Activated CD8-positive, alpha-beta memory T cell treated with anti-CD3 and anti-CD28 coated beads, Interleukin-2, amount 10 ng/mL, durations not matched to agents 7 days and 5 days (primary cell): Measurements from ENCODE around the gene BDP1. TPM values are rescaled to one million over a fixed set of nuclear protein-coding genes. Genes with fewer than 3 reads are reported as not detected.
A peak's percentile ranks its signal among the peaks of the same experiment; 100 is the strongest.
"Not testable (repeated sequence)": the region's sequence is repeated elsewhere in the genome, so short reads cannot be mapped to it uniquely, and the experiment has no call there.

Experiments used
- ATAC-seq: fragments of 150-1000 bp; cut with Tn5 transposase; one replicate; pipeline ENCODE4 v1.10.0; 2021; ENCODE audit warnings: moderate library complexity
- CTCF ChIA-PET: fragments of 350-600 bp; sonication (Branson Sonifier 250); formaldehyde crosslinking; loops from one replicate; lab custom pipeline; 2021; ENCODE audit warnings: antibody characterized with exemption; lab: Charles Lee
- DNase-seq: peaks from one replicate; pipeline ENCODE4 v3.0.0-alpha.2; 2020
- H3K27ac Mint-ChIP-seq: one replicate; pipeline ENCODE4 v1.8.0; 2021; ENCODE audit warnings: mild to moderate bottlenecking, mixed read lengths
- H3K27me3 Mint-ChIP-seq: one replicate; pipeline ENCODE4 v1.8.0; 2021; ENCODE audit warnings: mixed read lengths
- H3K36me3 Mint-ChIP-seq: one replicate; pipeline ENCODE4 v1.8.0; 2021; ENCODE audit warnings: mild to moderate bottlenecking, mixed read lengths
- H3K4me1 Mint-ChIP-seq: one replicate; pipeline ENCODE4 v1.8.0; 2021; ENCODE audit warnings: mixed read lengths
- H3K4me3 Mint-ChIP-seq: one replicate; pipeline ENCODE4 v1.8.0; 2021; ENCODE audit warnings: mild to moderate bottlenecking, moderate library complexity, mixed read lengths
- H3K9me3 Mint-ChIP-seq: one replicate; pipeline ENCODE4 v1.8.0; 2022; ENCODE audit warnings: low read depth, mixed read lengths
- total RNA-seq, 2 experiments: library from RNA; stranded (reverse); gene quantifications; one replicate each; pipeline ENCODE4 v1.2.3, GENCODE V29; 2021

The BDP1 gene
- total RNA-seq, 2 experiments from 2014 or later, result 36.0 to 37.9 TPM

GRCh38 chr5:71446540-71447216, 8.8 kb upstream of the BDP1 start:
- H3K9me3 Mint-ChIP-seq, H3K27ac Mint-ChIP-seq, CTCF ChIA-PET, H3K36me3 Mint-ChIP-seq, DNase-seq, ATAC-seq: not testable (repeated sequence)
- Mint-ChIP-seq H3K4me3 (peak overlapping the region; percentile 6), H3K4me1 (peaks cover 10% of the 10 kb centered on the region), H3K27me3 (peaks cover 39% of the 10 kb centered on the region)

GRCh38 chr5:71447218-71447808, 8.1 kb upstream of the BDP1 start:
- H3K9me3 Mint-ChIP-seq, H3K36me3 Mint-ChIP-seq: not testable (repeated sequence)
- peaks cover 40% of the 10 kb centered on the region for H3K27me3 Mint-ChIP-seq

GRCh38 chr5:71452876-71453275, 2.6 kb upstream of the BDP1 start:
- ATAC-seq (no peak), DNase-seq (no peak)
- Mint-ChIP-seq H3K27me3 (peaks cover 13% of the 10 kb centered on the region), H3K27ac (no peak overlapping the region), H3K4me1 (peaks cover 22% of the 10 kb centered on the region), H3K9me3 (no peaks in the 10 kb centered on the region), H3K4me3 (no peak overlapping the region), H3K36me3 (peaks cover 5% of the 10 kb centered on the region)
- CTCF ChIA-PET, result interaction anchor here (0.7 kb wide), 1 partner anchor 413 kb away, joined by 3 read pairs; no protein-coding TSS in a partner anchor

More at GRCh38 chr5:71447218-71447808, 8.1 kb upstream of the BDP1 start:
- peaks cover 10% of the 10 kb centered on the region for H3K4me1 Mint-ChIP-seq
- CTCF ChIA-PET, H3K4me3 Mint-ChIP-seq, H3K27ac Mint-ChIP-seq: not testable (repeated sequence)
- DNase-seq, result peak; percentile 70
- ATAC-seq, result peak; percentile 93

DNA sequence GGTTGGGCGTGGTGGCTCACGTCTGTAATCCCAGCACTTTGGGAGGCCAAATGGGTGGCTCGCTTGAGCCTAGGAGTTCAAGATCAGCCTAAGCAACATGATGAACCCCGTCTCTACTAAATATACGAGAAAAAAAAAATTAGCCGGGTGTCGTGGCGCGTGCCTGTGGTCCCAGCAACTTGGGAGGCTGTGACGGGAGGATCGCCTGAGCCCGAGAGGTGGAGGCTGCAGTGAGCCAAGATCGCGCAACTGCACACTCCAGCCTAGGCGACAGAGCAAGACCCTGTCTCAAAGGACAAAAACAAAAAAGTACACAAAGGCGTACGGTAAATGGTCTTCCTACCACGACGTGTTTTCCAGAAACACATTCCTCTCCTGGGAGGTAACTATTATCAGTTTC, 538 bp upstream of the BDP1 start:
- Mint-ChIP-seq H3K36me3 (peaks cover 18% of the 10 kb centered on the region), H3K27me3 (peaks cover 8% of the 10 kb centered on the region), H3K27ac (peak overlapping the region; percentile 99), H3K4me1 (peaks cover 29% of the 10 kb centered on the region), H3K4me3 (peak overlapping the region; percentile 89), H3K9me3 (no peaks in the 10 kb centered on the region)
- CTCF ChIA-PET, result interaction anchor here (1.0 to 1.6 kb wide), 3 partner anchors 21 to 147 kb away, joined by 3 to 7 read pairs (median 3); no protein-coding TSS in a partner anchor
- DNase-seq (no peak), ATAC-seq (no peak)

- Mint-ChIP-seq H3K27me3 (peaks cover 2% of the 10 kb centered on the region), H3K27ac (peak overlapping the region; percentile 99), H3K4me1 (peaks cover 29% of the 10 kb centered on the region), H3K36me3 (peaks cover 23% of the 10 kb centered on the region), H3K4me3 (peak overlapping the region; percentile 89), H3K9me3 (no peaks in the 10 kb centered on the region)
- ATAC-seq (no peak), DNase-seq (no peak)
- CTCF ChIA-PET, result interaction anchor here (1.6 kb wide), 1 partner anchor 19 kb away, joined by 7 read pairs; no protein-coding TSS in a partner anchor
Observed at GRCh38 chr5:71456362-71456743, 902 bp downstream of the BDP1 start.

DNA sequence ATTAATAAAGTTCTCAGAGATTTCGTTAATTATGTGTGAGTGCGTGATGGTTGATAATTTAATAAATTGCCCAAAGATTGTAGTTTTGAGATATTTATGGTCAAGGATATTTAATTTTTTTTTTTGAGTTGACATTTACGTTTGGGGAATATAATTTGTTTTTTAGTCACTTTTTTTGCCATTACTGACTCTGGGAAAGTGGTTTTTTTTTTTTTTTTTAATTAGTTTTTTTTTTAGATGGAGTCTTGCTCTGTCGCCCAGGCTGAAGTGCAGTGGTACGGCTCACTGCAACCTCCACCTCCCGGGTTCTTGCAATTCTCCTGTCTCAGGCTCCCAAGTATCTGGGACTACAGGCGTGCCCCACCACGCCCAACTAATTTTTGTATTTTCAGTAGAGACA, 1.7 kb downstream of the BDP1 start:
- Mint-ChIP-seq H3K27me3 (peaks cover 2% of the 10 kb centered on the region), H3K4me1 (peaks cover 29% of the 10 kb centered on the region), H3K36me3 (peaks cover 25% of the 10 kb centered on the region), H3K27ac (peak overlapping the region; percentile 99), H3K9me3 (no peaks in the 10 kb centered on the region), H3K4me3 (peak overlapping the region; percentile 89)
- ATAC-seq (no peak), DNase-seq (no peak)
- CTCF ChIA-PET, result no interaction called here

DNA sequence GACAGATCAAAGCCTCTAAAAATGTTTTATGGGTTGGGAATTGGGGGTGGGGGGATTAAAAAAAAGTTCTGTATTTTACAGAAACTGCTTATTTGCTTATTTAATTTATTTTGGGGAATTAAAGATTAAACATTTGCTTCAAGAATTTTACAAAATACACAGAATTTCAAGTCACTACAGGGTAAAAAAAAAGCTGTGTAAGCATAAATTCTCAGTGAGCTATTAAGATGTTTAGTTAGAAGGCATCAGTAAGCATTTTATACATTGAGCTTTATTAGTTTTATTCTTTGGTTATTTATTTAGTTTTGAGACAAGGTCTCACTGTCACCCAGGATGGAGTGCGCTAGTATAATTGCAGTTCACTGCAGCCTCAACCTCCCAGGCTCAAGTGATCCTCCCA, 5.2 kb downstream of the BDP1 start:
- Mint-ChIP-seq H3K36me3 (peaks cover 35% of the 10 kb centered on the region), H3K27me3 (no peaks in the 10 kb centered on the region)

GRCh38 chr5:71461360-71461759, 5.9 kb downstream of the BDP1 start:
- ATAC-seq, result no peak
- no peak for DNase-seq
- CTCF ChIA-PET, result interaction anchor here (1.3 to 3.2 kb wide), 3 partner anchors 8 to 297 kb away, joined by 3 to 11 read pairs (median 4); no protein-coding TSS in a partner anchor
- no peaks in the 10 kb centered on the region for H3K9me3 Mint-ChIP-seq
- peaks cover 41% of the 10 kb centered on the region for H3K36me3 Mint-ChIP-seq
- no peak overlapping the region for H3K4me3 Mint-ChIP-seq
- peaks cover 20% of the 10 kb centered on the region for H3K4me1 Mint-ChIP-seq
- H3K27ac Mint-ChIP-seq, result no peak overlapping the region
- H3K27me3 Mint-ChIP-seq, result no peaks in the 10 kb centered on the region

More for the DNA sequence above, 5.2 kb downstream of the BDP1 start:
- no peak for DNase-seq
- Mint-ChIP-seq H3K4me1 (peaks cover 22% of the 10 kb centered on the region), H3K9me3 (no peaks in the 10 kb centered on the region), H3K4me3 (no peak overlapping the region), H3K27ac (no peak overlapping the region)
- no peak for ATAC-seq
- CTCF ChIA-PET, result interaction anchor here (0.6 to 3.2 kb wide), 4 partner anchors 9 to 298 kb away, joined by 3 to 11 read pairs (median 4); no protein-coding TSS in a partner anchor

DNA sequence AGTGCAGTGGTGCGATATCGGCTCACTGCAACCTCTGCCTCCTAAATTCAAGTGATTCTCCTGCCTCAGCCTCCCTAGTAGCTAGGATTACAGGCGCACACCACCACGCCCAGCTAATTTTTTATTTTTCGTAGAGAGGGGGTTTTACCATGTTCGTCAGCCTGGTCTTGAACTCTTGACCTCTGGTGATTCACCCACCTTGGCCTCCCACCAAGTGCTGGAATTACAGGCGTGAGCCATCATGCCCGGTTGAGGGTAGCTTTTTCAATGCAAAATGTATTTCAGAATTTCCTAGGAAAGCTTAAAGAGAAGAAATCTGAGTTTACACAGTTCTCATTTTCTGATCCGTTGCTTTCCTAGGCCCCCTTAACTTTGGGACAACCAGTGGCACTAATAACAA, 15.7 kb downstream of the BDP1 start:
- no peak for DNase-seq
- H3K4me3 Mint-ChIP-seq, result no peak overlapping the region
- H3K4me1 Mint-ChIP-seq, result peaks cover 4% of the 10 kb centered on the region
- no peaks in the 10 kb centered on the region for H3K27me3 Mint-ChIP-seq
- no peak for ATAC-seq
- peaks cover 29% of the 10 kb centered on the region for H3K36me3 Mint-ChIP-seq
- no peaks in the 10 kb centered on the region for H3K9me3 Mint-ChIP-seq
- no peak overlapping the region for H3K27ac Mint-ChIP-seq
- CTCF ChIA-PET, result interaction anchor here (0.6 to 2.1 kb wide), 4 partner anchors 183 to 1406 kb away, joined by 3 to 4 read pairs (median 4); no protein-coding TSS in a partner anchor

GRCh38 chr5:71475788-71476384, 20.4 kb downstream of the BDP1 start:
- Mint-ChIP-seq H3K27ac (no peak overlapping the region), H3K4me1 (peaks cover 4% of the 10 kb centered on the region), H3K4me3 (no peak overlapping the region), H3K27me3 (no peaks in the 10 kb centered on the region), H3K36me3 (peaks cover 30% of the 10 kb centered on the region), H3K9me3 (no peaks in the 10 kb centered on the region)
- CTCF ChIA-PET, result interaction anchor here (0.6 to 3.7 kb wide), 18 partner anchors 11 to 282 kb away, joined by 3 to 17 read pairs (median 5); partner anchors contain the start of gene BDP1
- ATAC-seq (peak; percentile 76), DNase-seq (no peak)

DNA sequence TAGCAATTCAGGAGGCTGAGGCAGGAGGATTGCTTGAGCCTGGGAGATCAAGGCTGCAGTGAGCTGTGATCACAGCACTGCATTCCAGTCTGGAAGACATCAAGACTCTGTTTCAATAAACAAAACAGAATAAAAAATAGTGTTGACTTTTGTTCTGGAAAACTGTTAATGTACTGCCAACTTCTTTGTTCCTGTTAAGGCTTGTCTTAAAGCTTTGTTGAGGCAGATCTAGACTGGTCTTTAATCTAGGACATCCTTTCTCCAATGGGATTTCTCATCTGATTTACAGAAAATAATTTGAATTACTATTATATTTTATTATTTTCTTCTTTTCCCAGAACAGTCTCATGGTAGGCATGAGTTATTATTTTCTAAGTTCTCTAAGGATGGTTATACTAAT, 26.0 kb downstream of the BDP1 start:
- H3K27me3 Mint-ChIP-seq, result no peaks in the 10 kb centered on the region
- H3K4me1 Mint-ChIP-seq, result no peaks in the 10 kb centered on the region
- no peak for ATAC-seq
- no peak overlapping the region for H3K27ac Mint-ChIP-seq
- no peak for DNase-seq
- H3K4me3 Mint-ChIP-seq, result no peak overlapping the region
- no peaks in the 10 kb centered on the region for H3K9me3 Mint-ChIP-seq
- CTCF ChIA-PET, result no interaction called here
- peaks cover 42% of the 10 kb centered on the region for H3K36me3 Mint-ChIP-seq

- CTCF ChIA-PET, result no interaction called here
- Mint-ChIP-seq H3K27me3 (no peaks in the 10 kb centered on the region), H3K4me3 (no peak overlapping the region), H3K9me3 (no peaks in the 10 kb centered on the region), H3K4me1 (no peaks in the 10 kb centered on the region), H3K27ac (no peak overlapping the region), H3K36me3 (peaks cover 44% of the 10 kb centered on the region)
- DNase-seq (no peak), ATAC-seq (no peak)
Observed at GRCh38 chr5:71482132-71482531, 26.7 kb downstream of the BDP1 start.

GRCh38 chr5:71483355-71483754, 27.9 kb downstream of the BDP1 start:
- CTCF ChIA-PET, result interaction anchor here (1.4 kb wide), 1 partner anchor 16 kb away, joined by 3 read pairs; no protein-coding TSS in a partner anchor
- H3K4me1 Mint-ChIP-seq, result no peaks in the 10 kb centered on the region
- peaks cover 45% of the 10 kb centered on the region for H3K36me3 Mint-ChIP-seq
- no peaks in the 10 kb centered on the region for H3K9me3 Mint-ChIP-seq
- no peak for DNase-seq
- no peak overlapping the region for H3K27ac Mint-ChIP-seq
- H3K27me3 Mint-ChIP-seq, result no peaks in the 10 kb centered on the region
- no peak overlapping the region for H3K4me3 Mint-ChIP-seq
- no peak for ATAC-seq
